BJ (cell line): Measurements from ENCODE around the gene AMER3. TPM values are rescaled to one million over a fixed set of nuclear protein-coding genes. Genes with fewer than 3 reads are reported as not detected.

Source experiments
- CTCF ChIA-PET: fragments of 350-600 bp; formaldehyde crosslinking; extraction: SDS; loops from one replicate; lab custom pipeline; 2021; ENCODE audit warnings: antibody characterized with exemption, inconsistent platforms; lab: Yijun Ruan, JAX
- POLR2A ChIA-PET: fragments of 300-600 bp; sonication (Branson Sonifier 250); formaldehyde crosslinking; extraction: SDS; loops from one replicate; lab custom pipeline; 2021; ENCODE audit warnings: antibody characterized with exemption; lab: Charles Lee
- DNase-seq: peaks from one replicate; pipeline ENCODE4 v3.0.0-alpha.2; 2011; ENCODE audit warnings: low read depth
- H3K27me3 ChIP-seq: 2 replicates; pipeline ENCODE4 v1.6.0; 2011; ENCODE audit warnings: low read length; ENCODE audit not compliant: control insufficient read depth, insufficient read depth
- H3K36me3 ChIP-seq: 2 replicates; pipeline ENCODE4 v1.5.1; 2011; ENCODE audit warnings: low read length; ENCODE audit not compliant: control insufficient read depth, insufficient read depth
- H3K4me3 ChIP-seq: 2 replicates; pipeline ENCODE4 v1.5.1; 2011; ENCODE audit warnings: low read depth, mild to moderate bottlenecking, control low read depth, low read length
- CTCF ChIP-seq: IDR thresholded peaks from 2 replicates; pipeline ENCODE4 v1.5.1; 2011; ENCODE audit warnings: low read depth, mild to moderate bottlenecking, control low read depth, inconsistent platforms, low read length, moderate library complexity; ENCODE audit not compliant: insufficient read depth
- polyA plus RNA-seq: library from polyadenylated mRNA; depleted of rRNA; stranded (reverse); fragments of >200 nt; gene quantifications from 2 replicates; pipeline ENCODE4 v1.2.3, GENCODE V29; 2011; rRNA removed

Gene AMER3
- polyA plus RNA-seq, 1 experiment, result not detected

DNA sequence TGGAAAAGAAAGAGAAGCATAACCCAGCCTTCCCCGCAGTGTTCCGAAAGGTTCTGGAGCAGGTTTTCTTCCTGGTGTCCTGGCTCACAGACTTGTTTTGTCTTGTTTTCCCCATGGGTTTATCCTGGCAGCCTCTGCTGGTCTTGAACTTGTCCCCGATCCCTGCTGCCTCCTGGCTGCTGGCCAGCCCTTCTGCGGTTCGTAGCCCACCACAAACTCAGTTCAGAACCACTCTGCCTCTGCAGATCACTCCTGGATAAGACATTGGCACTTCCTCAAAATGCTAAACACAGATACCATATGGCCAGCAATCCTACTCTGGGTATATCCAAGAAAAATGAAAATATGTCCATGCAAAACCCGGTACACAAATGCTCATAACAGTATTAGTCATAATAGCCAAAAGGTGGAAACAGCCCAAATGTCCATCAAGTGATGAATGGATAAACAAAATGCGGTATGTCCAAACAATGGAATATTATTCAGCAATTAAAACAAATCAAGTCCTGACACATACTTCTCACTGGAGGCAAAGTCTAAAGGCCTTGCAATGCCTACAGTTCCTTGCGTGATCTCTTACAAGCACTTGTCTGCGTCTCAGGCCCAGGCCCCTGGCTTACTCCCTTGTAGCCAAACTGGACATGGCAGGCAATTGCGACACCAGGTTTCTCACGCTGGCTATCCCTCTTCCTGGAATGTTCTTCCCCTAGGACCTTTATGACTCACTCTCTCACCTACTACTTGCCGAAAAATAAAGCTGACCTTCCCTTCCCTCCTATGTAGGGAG lies 53.3 kb downstream of the AMER3 start:
- no peak for DNase-seq
- ChIA-PET POLR2A (no interaction called here), CTCF (interaction anchor here (1.0 to 2.3 kb wide), 2 partner anchors 11 kb away, joined by 3 to 17 read pairs; no protein-coding TSS in a partner anchor)
- Histone ChIP-seq H3K4me3 (no peak overlapping the region), H3K27me3 (no peaks in the 10 kb centered on the region), H3K36me3 (no peaks in the 10 kb centered on the region)
- TF ChIP-seq CTCF, result no peak

DNA sequence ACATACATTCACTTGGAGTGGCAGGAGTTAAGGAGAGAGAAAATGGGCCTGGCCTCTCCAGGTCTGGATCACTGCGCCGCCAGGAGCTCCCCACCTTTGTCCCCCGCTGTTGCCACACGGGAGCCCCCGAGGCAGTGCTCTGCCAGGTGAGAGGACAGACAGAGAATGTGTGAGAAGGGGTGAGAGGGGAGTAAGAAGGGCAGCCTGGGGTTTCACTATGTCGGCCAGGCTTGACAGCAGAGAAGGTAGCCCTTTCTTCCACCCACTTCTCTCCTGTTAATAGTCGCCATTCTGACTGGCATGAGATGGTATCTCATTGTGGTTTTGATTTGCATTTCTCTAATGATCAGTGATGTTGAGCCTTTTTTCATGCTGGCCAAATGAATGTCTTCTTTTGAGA lies 55.1 kb downstream of the AMER3 start:
- POLR2A ChIA-PET, result no interaction called here
- CTCF ChIA-PET, result no interaction called here
- Histone ChIP-seq H3K4me3 (no peak overlapping the region), H3K36me3 (no peaks in the 10 kb centered on the region), H3K27me3 (no peaks in the 10 kb centered on the region)
- no peak for DNase-seq
- TF ChIP-seq CTCF, result no peak

- ChIA-PET POLR2A (no interaction called here), CTCF (no interaction called here)
- DNase-seq, result no peak
- no peak for TF ChIP-seq CTCF
- Histone ChIP-seq H3K4me3 (no peak overlapping the region), H3K27me3 (no peaks in the 10 kb centered on the region), H3K36me3 (no peaks in the 10 kb centered on the region)
Observed at GRCh38 chr2:130813722-130814121, 58.4 kb downstream of the AMER3 start.

DNA sequence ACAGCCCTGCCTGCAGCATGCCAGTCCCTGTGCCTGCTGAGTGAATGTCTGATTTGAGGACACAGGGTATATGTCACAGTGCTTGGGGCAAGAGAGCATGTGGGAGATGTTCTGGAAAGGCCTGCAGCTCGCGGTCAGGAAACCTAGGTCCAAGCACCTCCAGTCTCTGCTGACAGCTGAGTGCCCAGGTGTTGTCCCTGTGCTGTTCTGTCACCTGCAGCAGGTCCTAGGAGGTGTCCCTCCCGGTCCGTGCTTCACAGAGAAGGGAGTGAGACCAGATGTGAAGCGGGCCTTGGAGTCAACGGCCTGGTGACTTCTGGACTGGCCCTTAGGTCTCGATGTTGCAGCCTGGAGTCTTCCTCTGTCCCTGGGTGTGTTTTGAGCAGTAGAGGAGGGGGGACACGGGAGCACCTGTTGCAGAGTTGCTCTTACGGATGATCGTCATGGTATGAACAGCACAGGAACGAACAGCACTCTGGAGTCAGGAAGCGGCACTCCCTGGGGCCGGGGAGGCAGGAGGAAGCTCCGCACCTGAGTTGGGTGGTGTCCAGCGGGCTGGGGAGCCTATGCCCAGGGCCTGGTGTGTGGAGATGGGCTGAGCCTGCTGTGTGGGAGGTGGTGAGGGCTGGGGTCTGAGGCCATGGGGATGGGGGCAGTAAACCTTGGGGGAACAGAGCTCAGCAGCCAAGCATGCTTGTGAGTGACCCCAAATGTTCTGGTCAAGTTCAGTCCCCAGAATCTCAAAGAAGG lies 59.8 kb downstream of the AMER3 start:
- H3K36me3 ChIP-seq, result no peaks in the 10 kb centered on the region
- TF ChIP-seq CTCF, result no peak
- CTCF ChIA-PET, result interaction anchor here (0.7 kb wide), 1 partner anchor 16 kb away, joined by 3 read pairs; no protein-coding TSS in a partner anchor
- H3K4me3 ChIP-seq, result no peak overlapping the region
- no peak for DNase-seq
- no peaks in the 10 kb centered on the region for H3K27me3 ChIP-seq
- POLR2A ChIA-PET, result no interaction called here

Other genes starting within 250 kb of the AMER3 start
- gene POTEI, start 246.2 kb upstream of the AMER3 start, polyA plus RNA-seq, result not detected in 2 replicates
- not detected in 2 replicates for gene CFC1B, start 234.3 kb upstream of the AMER3 start, polyA plus RNA-seq
- not detected in 2 replicates for gene CFC1, start 156.0 kb upstream of the AMER3 start, polyA plus RNA-seq
- 0.02 TPM in 1 of 2 replicates, not detected in the other for gene POTEJ, start 144.1 kb upstream of the AMER3 start, polyA plus RNA-seq
- gene GPR148, start 26.5 kb upstream of the AMER3 start, polyA plus RNA-seq, result not detected in 2 replicates
- 6.8 and 15.1 TPM in 2 replicates for gene ARHGEF4, start 81.4 kb downstream of the AMER3 start, polyA plus RNA-seq